ENCODE results near the gene IL2RG. TPM values are rescaled to one million over a fixed set of nuclear protein-coding genes. Genes with fewer than 3 reads are reported as not detected.

The IL2RG gene
- total RNA-seq, 1 donor from 2014 or later: 2.4 TPM

DNA sequence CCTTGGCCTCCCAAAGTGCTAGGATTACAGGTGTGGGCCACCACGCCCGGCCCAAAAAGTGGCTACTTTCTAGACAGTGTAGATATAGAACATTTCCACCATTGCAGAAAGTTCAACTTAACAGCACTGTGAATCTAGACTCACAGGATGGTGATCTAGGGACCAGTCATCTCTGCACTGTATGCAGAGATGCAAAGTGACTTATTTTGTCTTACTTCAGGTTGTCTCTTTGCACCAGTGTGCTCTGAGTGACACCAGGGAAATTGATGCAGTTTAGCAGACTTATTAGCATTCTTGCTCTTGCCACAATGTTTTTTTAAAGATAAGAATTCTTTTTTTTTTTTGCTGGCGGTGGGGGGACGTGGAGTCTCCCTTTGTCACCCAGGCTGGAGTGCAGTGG, 28.6 kb downstream of the IL2RG start:
- DNase-seq (ENCODE audit: low spot score in 2 of 2): no peak
- Histone ChIP-seq H3K36me3 (no peaks in the 10 kb centered on the region), H3K27me3 (no peaks in the 10 kb centered on the region), H3K4me3 (no peak overlapping the region), H3K4me1 (no peaks in the 10 kb centered on the region), H3K27ac (no peak overlapping the region), H3K9me3 (no peaks in the 10 kb centered on the region)
- intact Hi-C loops (cut with DNase I): no loop called here
- TF ChIP-seq, protein P1, sequence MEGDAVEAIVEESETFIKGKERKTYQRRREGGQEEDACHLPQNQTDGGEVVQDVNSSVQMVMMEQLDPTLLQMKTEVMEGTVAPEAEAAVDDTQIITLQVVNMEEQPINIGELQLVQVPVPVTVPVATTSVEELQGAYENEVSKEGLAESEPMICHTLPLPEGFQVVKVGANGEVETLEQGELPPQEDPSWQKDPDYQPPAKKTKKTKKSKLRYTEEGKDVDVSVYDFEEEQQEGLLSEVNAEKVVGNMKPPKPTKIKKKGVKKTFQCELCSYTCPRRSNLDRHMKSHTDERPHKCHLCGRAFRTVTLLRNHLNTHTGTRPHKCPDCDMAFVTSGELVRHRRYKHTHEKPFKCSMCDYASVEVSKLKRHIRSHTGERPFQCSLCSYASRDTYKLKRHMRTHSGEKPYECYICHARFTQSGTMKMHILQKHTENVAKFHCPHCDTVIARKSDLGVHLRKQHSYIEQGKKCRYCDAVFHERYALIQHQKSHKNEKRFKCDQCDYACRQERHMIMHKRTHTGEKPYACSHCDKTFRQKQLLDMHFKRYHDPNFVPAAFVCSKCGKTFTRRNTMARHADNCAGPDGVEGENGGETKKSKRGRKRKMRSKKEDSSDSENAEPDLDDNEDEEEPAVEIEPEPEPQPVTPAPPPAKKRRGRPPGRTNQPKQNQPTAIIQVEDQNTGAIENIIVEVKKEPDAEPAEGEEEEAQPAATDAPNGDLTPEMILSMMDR (IDR thresholded peaks at IDR 0.05): no peak

DNA sequence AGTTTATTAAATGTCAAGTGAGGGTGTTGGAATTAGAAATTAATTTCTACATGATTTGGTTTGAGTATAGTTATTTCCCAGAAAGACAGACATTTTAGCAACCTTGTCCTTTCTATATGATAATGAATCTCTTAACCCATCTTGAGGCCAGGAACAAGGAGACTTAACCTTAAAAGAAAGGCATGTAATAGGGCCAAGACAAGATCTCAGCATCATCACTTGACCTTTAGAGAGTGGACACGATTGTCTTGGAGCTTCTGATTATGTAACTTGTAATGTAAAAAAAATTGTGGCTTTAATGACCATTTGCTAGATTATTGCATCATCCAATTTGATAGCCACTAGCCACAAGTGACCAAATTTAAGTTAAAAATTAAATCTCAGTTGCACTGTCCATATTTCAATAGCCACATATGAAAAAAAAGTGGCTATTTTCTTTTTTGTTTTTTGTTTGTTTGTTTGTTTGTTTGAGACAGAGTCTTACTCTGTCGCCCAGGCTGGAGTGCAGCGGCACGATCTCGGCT, 29.2 kb downstream of the IL2RG start:
- Histone ChIP-seq H3K9me3 (no peaks in the 10 kb centered on the region), H3K36me3 (no peaks in the 10 kb centered on the region), H3K4me1 (no peaks in the 10 kb centered on the region), H3K27me3 (no peaks in the 10 kb centered on the region), H3K27ac (no peak overlapping the region), H3K4me3 (no peak overlapping the region)
- TF ChIP-seq, protein P1 (IDR thresholded peaks at IDR 0.05): no peak
- intact Hi-C loops (cut with DNase I): no loop called here
- DNase-seq (ENCODE audit: low spot score in 2 of 2): no peak

GRCh38 chrX:71081330-71082123, 29.9 kb downstream of the IL2RG start:
- H3K4me1 ChIP-seq: no peaks in the 10 kb centered on the region
- H3K27me3 ChIP-seq: no peaks in the 10 kb centered on the region
- TF ChIP-seq, protein P1 (IDR thresholded peaks at IDR 0.05): no peak
- no peaks in the 10 kb centered on the region for H3K9me3 ChIP-seq
- no peak for DNase-seq (ENCODE audit: low spot score in 2 of 2)
- no peak overlapping the region for H3K4me3 ChIP-seq
- H3K36me3 ChIP-seq: no peaks in the 10 kb centered on the region
- intact Hi-C loops (cut with DNase I): no loop called here
- H3K27ac ChIP-seq: no peak overlapping the region

DNA sequence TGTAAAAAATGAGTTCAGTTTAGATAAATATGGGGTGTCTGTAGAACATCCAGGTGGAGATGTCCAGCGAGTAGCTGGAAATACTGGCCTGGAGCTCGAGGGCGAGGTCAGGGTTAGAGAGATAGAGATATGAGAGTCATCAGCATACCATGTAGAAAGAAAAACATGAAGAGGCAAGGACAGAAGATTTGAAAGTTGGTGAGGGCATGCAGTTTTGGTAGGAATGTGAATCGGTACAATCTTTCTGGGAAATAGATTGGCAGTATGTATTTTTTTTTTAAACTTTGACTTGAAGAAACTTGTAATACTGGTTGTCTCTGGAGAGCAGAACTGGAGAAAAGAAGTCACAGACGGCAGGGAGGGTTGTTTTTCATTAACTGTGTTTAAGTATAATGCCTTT, 40.8 kb downstream of the IL2RG start:
- no peak for DNase-seq (ENCODE audit: low spot score in 2 of 2)
- Histone ChIP-seq H3K4me3 (no peak overlapping the region), H3K36me3 (no peaks in the 10 kb centered on the region), H3K27ac (no peak overlapping the region), H3K4me1 (peaks cover 0 to 4% of the 10 kb centered on the region in 2 donors), H3K27me3 (no peaks in the 10 kb centered on the region), H3K9me3 (no peaks in the 10 kb centered on the region)
- TF ChIP-seq, protein P1 (IDR thresholded peaks at IDR 0.05): no peak
- intact Hi-C loops (cut with DNase I): no loop called here

DNA sequence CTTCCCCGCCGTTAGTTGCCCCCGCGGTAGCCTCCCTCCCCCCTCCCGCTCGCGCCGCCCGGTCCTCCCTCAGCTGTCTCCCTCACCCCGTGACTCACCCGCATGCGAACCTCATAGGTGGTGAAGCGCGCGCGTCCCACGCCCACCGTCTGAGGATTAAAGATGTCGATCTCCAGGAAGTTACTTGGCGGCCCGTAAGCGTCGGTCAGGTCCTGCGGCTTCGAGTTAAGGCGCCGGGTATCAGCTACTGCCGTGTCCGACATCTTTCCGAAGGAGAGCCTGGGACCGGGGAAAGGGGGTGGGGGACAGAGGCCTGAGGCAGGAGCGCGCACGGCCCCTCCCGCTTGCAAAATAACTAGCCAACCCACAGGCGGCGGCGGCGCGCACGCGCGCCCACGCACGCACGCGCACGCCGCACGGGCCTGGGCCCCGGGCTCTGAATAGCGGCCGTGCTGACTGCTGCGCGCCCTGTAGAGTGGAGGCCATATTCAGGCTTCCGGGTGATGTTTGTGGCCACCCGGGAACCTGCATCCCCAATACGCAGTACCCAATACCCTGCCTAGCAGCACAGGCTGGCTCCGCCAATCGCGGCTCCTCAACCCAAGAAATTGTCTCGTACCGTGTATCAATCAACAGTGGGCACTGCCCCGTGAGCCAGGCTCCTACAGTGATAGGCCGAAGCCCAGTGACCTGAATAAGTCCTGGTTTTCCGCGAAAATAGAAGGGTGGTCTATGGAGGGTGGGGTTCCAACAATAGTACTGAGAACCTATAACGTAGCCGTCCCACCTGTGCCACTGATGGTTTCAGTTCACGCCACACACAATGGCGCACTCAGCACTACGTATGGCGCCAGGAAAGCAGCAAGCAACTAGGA, 43.1 kb downstream of the IL2RG start, which contains the start of gene SNX12:
Gene SNX12 (minus strand): TSS at position 291 of the 875 bp plus-strand sequence. CDS start 28 bp downstream, at position 263.
- H3K9me3 ChIP-seq: no peaks in the 10 kb centered on the region
- DNase-seq (ENCODE audit: low spot score in 2 of 2): peak; percentile 84 to 96
- no peaks in the 10 kb centered on the region for H3K27me3 ChIP-seq
- H3K4me3 ChIP-seq: peak within 1 kb of the TSS; percentile 55 to 68
- H3K27ac ChIP-seq: peak within 1 kb of the TSS; percentile 70 to 85
- H3K36me3 ChIP-seq: no peaks in the 10 kb centered on the region
- H3K4me1 ChIP-seq: peaks cover 0 to 4% of the 10 kb centered on the region in 2 donors
- TF ChIP-seq, protein P1 (IDR thresholded peaks at IDR 0.05): peak in 1 of 3 experiments; percentile 92
- intact Hi-C loops (cut with DNase I): loop anchor here (1.0 kb wide), 3 partner anchors 27 to 111 kb away; partner anchors contain the start of genes FOXO4 and MED12
